Peyer's patch (tissue), 4 donors: ENCODE measurements around the gene PLSCR3. TPM values are rescaled to one million over a fixed set of nuclear protein-coding genes. Genes with fewer than 3 reads are reported as not detected.

Source experiments
- DNase-seq, 3 donors: peaks; one replicate each; pipeline ENCODE4 v3.0.0-alpha.2; 2017 to 2019
- H3K27ac ChIP-seq, 4 donors: fragments of 200-600 bp; sonication (generic); one replicate each; pipeline ENCODE4 v1.5.1; 2016 to 2019
- H3K27me3 ChIP-seq, 2 donors: fragments of 200-600 bp; sonication (generic); one replicate each; pipeline ENCODE4 v1.5.1; 2019
- H3K36me3 ChIP-seq, 3 donors: fragments of 200-600 bp; sonication (generic); one replicate each; pipeline ENCODE4 v1.5.1; 2016 to 2019
- H3K4me1 ChIP-seq, 4 donors: fragments of 200-600 bp; sonication (generic); one replicate each; pipeline ENCODE4 v1.5.1; 2016 to 2019
- H3K4me3 ChIP-seq, 4 donors: fragments of 200-600 bp; sonication (generic); 1 replicate in 3 of 4; 2 replicates in 1 of 4; pipeline ENCODE4 v1.5.1; 2016 to 2019; ENCODE audit warnings: mild to moderate bottlenecking in 1 of 4
- H3K9me3 ChIP-seq, 4 donors: fragments of 200-600 bp; sonication (generic); one replicate each; pipeline ENCODE4 v1.5.1; 2016 to 2019; ENCODE audit warnings: mild to moderate bottlenecking in 1 of 4
- POLR2A ChIP-seq, 2 donors: fragments of 450-650 bp; IDR thresholded peaks; one replicate each; pipeline ENCODE4 v1.5.1; 2017; ENCODE audit warnings: antibody characterized with exemption in 2 of 2, mild to moderate bottlenecking in 2 of 2, moderate library complexity in 2 of 2
- total RNA-seq, 4 donors: library from RNA; depleted of rRNA; stranded (reverse); fragments of >200 nt; gene quantifications; one replicate each; pipeline ENCODE4 v1.1.0, GENCODE V29; 2016
- TF ChIP-seq, protein P1 (sequence below), 6 experiments: fragments of 450-650 bp in 4 of 6; fragments of 200-600 bp in 2 of 6; sonication (generic) in 1 of 6; IDR thresholded peaks; one replicate each; pipeline ENCODE4 v1.5.1; 2017 to 2019; ENCODE audit warnings: antibody characterized with exemption in 6 of 6, mild to moderate bottlenecking in 3 of 6, moderate library complexity in 1 of 6

Gene PLSCR3
- total RNA-seq, 4 donors from 2014 or later, result 10.7 to 38.8 (median 21.9) TPM

DNA sequence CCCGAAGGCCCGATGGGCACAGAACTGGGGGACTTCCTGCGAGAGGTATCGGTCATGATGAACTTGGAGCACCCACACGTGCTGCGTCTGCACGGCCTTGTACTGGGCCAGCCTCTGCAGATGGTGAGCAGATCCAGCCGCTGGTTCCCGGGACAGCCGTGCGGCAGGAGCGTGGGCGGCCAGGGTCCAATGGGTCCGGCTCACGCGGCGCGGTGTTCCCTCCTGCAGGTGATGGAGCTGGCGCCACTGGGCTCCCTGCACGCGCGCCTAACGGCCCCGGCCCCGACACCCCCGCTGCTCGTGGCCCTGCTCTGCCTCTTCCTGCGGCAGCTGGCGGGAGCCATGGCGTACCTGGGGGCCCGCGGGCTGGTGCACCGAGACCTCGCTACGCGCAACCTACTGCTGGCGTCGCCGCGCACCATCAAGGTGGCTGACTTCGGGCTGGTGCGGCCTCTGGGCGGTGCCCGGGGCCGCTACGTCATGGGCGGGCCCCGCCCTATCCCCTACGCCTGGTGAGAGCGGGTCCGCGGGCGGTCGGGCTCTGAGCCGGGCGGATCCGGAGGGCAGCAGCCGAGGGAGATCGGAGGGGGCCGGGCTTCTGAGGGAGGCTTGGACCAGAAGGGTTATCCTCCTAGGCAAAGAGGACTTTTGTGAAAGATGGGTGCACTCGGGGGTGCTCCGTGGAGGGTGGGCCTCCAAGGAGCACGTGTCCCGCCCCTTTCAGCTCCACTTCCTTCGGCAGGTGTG, 10.4 kb downstream of the PLSCR3 start:
- peak; percentile 60 to 83 (median 75) for DNase-seq
- Histone ChIP-seq H3K36me3 (peaks cover 0 to 23% (median 0%) of the 10 kb centered on the region in 3 donors), H3K4me1 (peaks cover 0 to 17% (median 7%) of the 10 kb centered on the region in 4 donors), H3K27ac (peak overlapping the region; percentile 61 to 87 (median 74)), H3K4me3 (peak overlapping the region; percentile 46 to 61 (median 51)), H3K9me3 (no peaks in the 10 kb centered on the region), H3K27me3 (no peaks in the 10 kb centered on the region)
- peak in 1 of 2 donors; percentile 37 for TF ChIP-seq POLR2A (IDR thresholded peaks at IDR 0.05)
- TF ChIP-seq, protein P1, sequence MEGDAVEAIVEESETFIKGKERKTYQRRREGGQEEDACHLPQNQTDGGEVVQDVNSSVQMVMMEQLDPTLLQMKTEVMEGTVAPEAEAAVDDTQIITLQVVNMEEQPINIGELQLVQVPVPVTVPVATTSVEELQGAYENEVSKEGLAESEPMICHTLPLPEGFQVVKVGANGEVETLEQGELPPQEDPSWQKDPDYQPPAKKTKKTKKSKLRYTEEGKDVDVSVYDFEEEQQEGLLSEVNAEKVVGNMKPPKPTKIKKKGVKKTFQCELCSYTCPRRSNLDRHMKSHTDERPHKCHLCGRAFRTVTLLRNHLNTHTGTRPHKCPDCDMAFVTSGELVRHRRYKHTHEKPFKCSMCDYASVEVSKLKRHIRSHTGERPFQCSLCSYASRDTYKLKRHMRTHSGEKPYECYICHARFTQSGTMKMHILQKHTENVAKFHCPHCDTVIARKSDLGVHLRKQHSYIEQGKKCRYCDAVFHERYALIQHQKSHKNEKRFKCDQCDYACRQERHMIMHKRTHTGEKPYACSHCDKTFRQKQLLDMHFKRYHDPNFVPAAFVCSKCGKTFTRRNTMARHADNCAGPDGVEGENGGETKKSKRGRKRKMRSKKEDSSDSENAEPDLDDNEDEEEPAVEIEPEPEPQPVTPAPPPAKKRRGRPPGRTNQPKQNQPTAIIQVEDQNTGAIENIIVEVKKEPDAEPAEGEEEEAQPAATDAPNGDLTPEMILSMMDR (IDR thresholded peaks at IDR 0.05), result no peak

DNA sequence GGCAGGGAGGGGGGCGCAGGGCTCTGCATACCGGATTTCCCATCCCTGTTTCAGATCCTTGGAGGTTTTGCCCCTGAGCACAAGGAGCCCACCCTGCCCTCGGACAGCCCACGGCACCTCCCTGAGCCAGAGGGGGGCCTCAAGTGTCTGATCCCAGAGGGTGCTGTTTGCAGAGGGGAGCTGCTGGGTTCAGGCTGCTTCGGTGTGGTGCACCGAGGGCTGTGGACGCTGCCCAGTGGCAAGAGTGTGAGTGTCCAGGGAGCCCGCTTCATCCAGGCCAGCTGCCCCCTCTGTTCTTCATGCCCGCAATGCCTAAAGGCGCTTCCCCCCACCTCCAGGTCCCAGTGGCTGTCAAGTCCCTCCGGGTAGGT, 11.0 kb downstream of the PLSCR3 start:
- DNase-seq, result no peak
- H3K27ac ChIP-seq, result peak overlapping the region in 1 of 4 donors; percentile 87
- TF ChIP-seq, protein P1 (IDR thresholded peaks at IDR 0.05), result no peak
- no peak for TF ChIP-seq POLR2A (IDR thresholded peaks at IDR 0.05)
- H3K36me3 ChIP-seq, result peaks cover 0 to 17% (median 0%) of the 10 kb centered on the region in 3 donors
- no peaks in the 10 kb centered on the region for H3K9me3 ChIP-seq
- peak overlapping the region in 3 of 4 donors; percentile 46 to 61 (median 49) for H3K4me3 ChIP-seq
- H3K27me3 ChIP-seq, result no peaks in the 10 kb centered on the region
- H3K4me1 ChIP-seq, result peaks cover 0 to 17% (median 7%) of the 10 kb centered on the region in 4 donors

DNA sequence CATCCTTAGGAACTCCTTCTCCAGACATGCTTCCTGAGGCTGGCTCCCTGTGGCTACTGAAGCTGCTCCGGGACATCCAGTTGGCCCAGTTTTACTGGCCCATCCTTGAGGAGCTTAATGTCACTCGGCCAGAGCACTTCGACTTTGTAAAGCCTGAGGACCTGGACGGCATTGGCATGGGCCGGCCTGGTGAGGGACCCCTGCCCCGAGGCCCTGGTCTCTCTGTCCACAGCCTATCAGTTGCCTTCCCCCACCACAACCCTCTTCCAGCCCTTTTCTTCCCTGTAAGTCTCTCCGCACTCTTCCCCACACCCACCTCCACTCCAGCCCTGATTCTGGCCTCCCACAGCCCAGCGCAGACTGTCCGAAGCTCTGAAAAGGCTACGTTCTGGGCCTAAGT, 11.4 kb downstream of the PLSCR3 start:
- peaks cover 0 to 17% (median 7%) of the 10 kb centered on the region in 4 donors for H3K4me1 ChIP-seq
- TF ChIP-seq POLR2A (IDR thresholded peaks at IDR 0.05), result no peak
- TF ChIP-seq, protein P1 (IDR thresholded peaks at IDR 0.05), result no peak
- no peak for DNase-seq

DNA sequence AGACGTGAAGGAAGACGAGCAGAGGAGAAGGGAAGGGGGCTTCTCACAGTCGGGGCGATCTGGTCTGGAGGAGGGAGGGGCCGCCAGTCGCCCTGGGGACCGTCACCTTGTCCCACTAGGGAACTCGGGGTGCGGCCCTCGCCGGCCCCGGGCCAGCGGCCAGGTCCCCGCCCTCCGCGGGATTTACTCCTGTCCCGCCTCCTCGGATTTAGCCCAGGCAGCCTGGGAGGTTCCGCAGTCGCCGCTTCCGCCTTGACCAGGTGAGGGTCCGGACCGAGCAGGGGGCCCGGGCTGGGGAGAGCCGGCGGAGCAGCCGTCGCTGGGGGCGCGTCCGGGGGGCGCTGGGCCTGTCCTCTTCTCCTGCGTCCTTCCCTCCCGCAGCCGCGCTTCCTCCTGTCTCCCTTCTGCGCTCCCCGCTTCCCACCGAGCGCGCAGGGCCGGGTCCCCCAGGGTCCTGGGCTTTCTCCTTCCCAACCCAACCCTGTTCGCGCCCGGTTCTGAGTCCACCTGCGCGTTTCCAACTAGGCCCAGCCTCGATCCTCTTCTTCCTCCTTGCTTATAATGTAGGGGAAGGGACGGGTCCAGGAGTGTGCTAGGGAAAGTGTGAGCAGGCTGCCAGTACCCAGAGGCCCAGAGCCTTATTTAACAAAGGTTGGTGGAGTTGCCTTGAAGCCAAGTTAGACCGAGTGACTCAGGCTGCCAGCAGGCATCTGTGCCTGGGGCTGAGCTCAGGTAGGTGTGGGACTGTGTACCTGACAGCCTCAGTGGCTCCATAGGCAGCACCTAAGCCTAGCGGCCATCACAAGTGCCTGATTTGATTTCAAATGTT, 13.3 kb downstream of the PLSCR3 start, which contains the start of gene TNK1:
Gene TNK1, plus strand, starts transcription at position 235 of the 829 bp plus-strand sequence. CDS start 1,838 bp downstream, outside the sequence.
- TF ChIP-seq, protein P1 (IDR thresholded peaks at IDR 0.05), result peak in 2 of 6 experiments; percentile 11 to 15
- TF ChIP-seq POLR2A (IDR thresholded peaks at IDR 0.05), result peak; percentile 79 to 88
- H3K27me3 ChIP-seq, result no peaks in the 10 kb centered on the region
- H3K36me3 ChIP-seq, result peaks cover 0 to 3% (median 0%) of the 10 kb centered on the region in 3 donors
- H3K4me1 ChIP-seq, result peaks cover 0 to 17% (median 7%) of the 10 kb centered on the region in 4 donors
- peak within 1 kb of the TSS; percentile 55 to 82 (median 70) for H3K27ac ChIP-seq
- no peaks in the 10 kb centered on the region for H3K9me3 ChIP-seq
- DNase-seq, result peak in 2 of 3 donors; percentile 85 to 89
- H3K4me3 ChIP-seq, result peak within 1 kb of the TSS; percentile 24 to 73 (median 50)

More for the DNA sequence above, 11.4 kb downstream of the PLSCR3 start:
- H3K9me3 ChIP-seq, result no peaks in the 10 kb centered on the region
- H3K4me3 ChIP-seq, result no peak overlapping the region
- H3K27me3 ChIP-seq, result no peaks in the 10 kb centered on the region
- H3K27ac ChIP-seq, result no peak overlapping the region
- H3K36me3 ChIP-seq, result peaks cover 0 to 13% (median 0%) of the 10 kb centered on the region in 3 donors

DNA sequence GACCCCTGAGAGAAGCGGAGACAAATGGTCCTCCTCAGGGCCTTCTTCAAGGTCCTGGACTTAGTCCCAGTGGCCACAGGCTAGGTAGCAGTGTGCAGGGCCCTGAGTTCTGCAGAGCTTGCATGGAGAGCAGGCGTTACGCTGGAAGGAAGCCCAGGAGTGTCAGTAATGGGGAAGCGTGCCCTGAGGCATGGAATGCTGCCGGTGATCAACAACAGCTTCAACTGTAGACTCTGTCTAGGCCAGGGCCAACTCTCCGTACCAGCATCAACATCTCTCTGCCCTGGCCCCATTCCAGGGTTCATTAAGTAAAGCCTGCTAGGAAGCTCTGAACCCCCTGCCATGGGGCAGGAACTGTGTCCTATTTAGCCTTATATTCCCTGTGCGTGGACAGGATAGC, 14.0 kb downstream of the PLSCR3 start:
- Histone ChIP-seq H3K9me3 (no peaks in the 10 kb centered on the region), H3K36me3 (no peaks in the 10 kb centered on the region), H3K4me3 (peak overlapping the region; percentile 24 to 73 (median 50)), H3K4me1 (peaks cover 0 to 17% (median 7%) of the 10 kb centered on the region in 4 donors), H3K27me3 (no peaks in the 10 kb centered on the region), H3K27ac (peak overlapping the region; percentile 55 to 82 (median 70))
- TF ChIP-seq, protein P1 (IDR thresholded peaks at IDR 0.05), result peak in 1 of 6 experiments; percentile 4
- no peak for TF ChIP-seq POLR2A (IDR thresholded peaks at IDR 0.05)
- peak in 1 of 3 donors; percentile 57 for DNase-seq
